Measurements from ENCODE around the gene CLRN2. TPM values are rescaled to one million over a fixed set of nuclear protein-coding genes. Genes with fewer than 3 reads are reported as not detected.

The CLRN2 gene
- total RNA-seq, 1 donor from 2014 or later: not detected

- no peaks in the 10 kb centered on the region for H3K4me1 Mint-ChIP-seq (ENCODE audit: unreplicated experiment)
- H3K27me3 Mint-ChIP-seq: peaks cover 12% of the 10 kb centered on the region
- no peak for DNase-seq (ENCODE audit: extremely low spot score, unreplicated experiment)
- H3K4me3 Mint-ChIP-seq: no peak overlapping the region
- no peaks in the 10 kb centered on the region for H3K36me3 Mint-ChIP-seq
- H3K27ac Mint-ChIP-seq: no peak overlapping the region
- TF ChIP-seq CTCF (conservative IDR thresholded peaks at IDR 0.05): no peak
- no peaks in the 10 kb centered on the region for H3K9me3 Mint-ChIP-seq
Observed at GRCh38 chr4:17557880-17558279, 42.9 kb downstream of the CLRN2 start.

- Mint-ChIP-seq H3K27ac (no peak overlapping the region), H3K36me3 (no peaks in the 10 kb centered on the region), H3K9me3 (no peaks in the 10 kb centered on the region), H3K4me1 (ENCODE audit: unreplicated experiment) (no peaks in the 10 kb centered on the region), H3K27me3 (peaks cover 12% of the 10 kb centered on the region), H3K4me3 (no peak overlapping the region)
- no peak for TF ChIP-seq CTCF (conservative IDR thresholded peaks at IDR 0.05)
- no peak for DNase-seq (ENCODE audit: extremely low spot score, unreplicated experiment)
Observed at GRCh38 chr4:17558941-17559708, 44.2 kb downstream of the CLRN2 start.

- no peak for TF ChIP-seq CTCF (conservative IDR thresholded peaks at IDR 0.05)
- peaks cover 12% of the 10 kb centered on the region for H3K27me3 Mint-ChIP-seq
- no peaks in the 10 kb centered on the region for H3K9me3 Mint-ChIP-seq
- H3K36me3 Mint-ChIP-seq: no peaks in the 10 kb centered on the region
- no peak overlapping the region for H3K4me3 Mint-ChIP-seq
- no peaks in the 10 kb centered on the region for H3K4me1 Mint-ChIP-seq (ENCODE audit: unreplicated experiment)
- no peak for DNase-seq (ENCODE audit: extremely low spot score, unreplicated experiment)
- no peak overlapping the region for H3K27ac Mint-ChIP-seq
Observed at GRCh38 chr4:17559709-17560048, 44.7 kb downstream of the CLRN2 start.

- Mint-ChIP-seq H3K9me3 (no peaks in the 10 kb centered on the region), H3K36me3 (no peaks in the 10 kb centered on the region), H3K27ac (no peak overlapping the region), H3K4me3 (no peak overlapping the region), H3K27me3 (peaks cover 7% of the 10 kb centered on the region), H3K4me1 (ENCODE audit: unreplicated experiment) (no peaks in the 10 kb centered on the region)
- no peak for DNase-seq (ENCODE audit: extremely low spot score, unreplicated experiment)
- no peak for TF ChIP-seq CTCF (conservative IDR thresholded peaks at IDR 0.05)
Observed at GRCh38 chr4:17560065-17560673, 45.2 kb downstream of the CLRN2 start.

GRCh38 chr4:17561195-17561909 is 46.4 kb downstream of the CLRN2 start:
- no peak for TF ChIP-seq CTCF (conservative IDR thresholded peaks at IDR 0.05)
- no peak for DNase-seq (ENCODE audit: extremely low spot score, unreplicated experiment)
- no peaks in the 10 kb centered on the region for H3K36me3 Mint-ChIP-seq
- no peaks in the 10 kb centered on the region for H3K4me1 Mint-ChIP-seq (ENCODE audit: unreplicated experiment)
- H3K27me3 Mint-ChIP-seq: no peaks in the 10 kb centered on the region
- H3K27ac Mint-ChIP-seq: no peak overlapping the region
- H3K9me3 Mint-ChIP-seq: no peaks in the 10 kb centered on the region
- H3K4me3 Mint-ChIP-seq: no peak overlapping the region
